Hematopoietic multipotent progenitor cell treated with erythropoietin and hydrocortisone succinate and interleukin-3 and kit ligand, for 8 days (in vitro differentiated cells): ENCODE results near the gene ALG14.

Source experiments
- DNase-seq: peaks from one replicate; pipeline ENCODE4 v3.0.0-alpha.2; 2015

The ALG14 gene

GRCh38 chr1:94926126-94926914 lies 146.4 kb downstream of the ALG14 start:
- DNase-seq = peak; percentile 27

- DNase-seq = no peak
Observed at GRCh38 chr1:94925561-94926125, 147.1 kb downstream of the ALG14 start.

GRCh38 chr1:94925004-94925403 lies 147.7 kb downstream of the ALG14 start:
- peak; percentile 37 for DNase-seq
